ENCODE measurements around the gene LGALS7. TPM values are rescaled to one million over a fixed set of nuclear protein-coding genes. Genes with fewer than 3 reads are reported as not detected.

LGALS7 gene
- total and polyA plus RNA-seq, 10 of the 15 experiments (the other 5 are each of a cell fraction or from before 2014, with no cell fraction given), result 0.19 TPM; not detected in 9

- TF ChIP-seq POLR2AphosphoS2 (IDR thresholded peaks at IDR 0.05; ENCODE audit: low read depth, low read length), result no peak
- no peak for TF ChIP-seq TAF1 (IDR thresholded peaks at IDR 0.05; ENCODE audit: borderline replicate concordance, low read depth, low read length)
- TF ChIP-seq CUX1 (IDR thresholded peaks at IDR 0.05; ENCODE audit: insufficient replicate concordance, low read depth, low read length), result no peak
- no peak for TF ChIP-seq REST (IDR thresholded peaks at IDR 0.05; ENCODE audit: low read depth, low read length)
- no peak for TF ChIP-seq PBX3 (IDR thresholded peaks at IDR 0.05; ENCODE audit: insufficient replicate concordance, low read depth, low read length)
- TF ChIP-seq EGR1 (IDR thresholded peaks at IDR 0.05; ENCODE audit: borderline replicate concordance in 1 of 2, low read depth in 2 of 2, low read length in 2 of 2), result no peak
- no peak for TF ChIP-seq ATF2 (IDR thresholded peaks at IDR 0.05; ENCODE audit: low read length)
- no peak for TF ChIP-seq ETV6 (conservative IDR thresholded peaks at IDR 0.05 in 1 of 2, IDR thresholded peaks at IDR 0.05 in 1 of 2; ENCODE audit: borderline replicate concordance in 1 of 2, low read depth in 1 of 2)
- TF ChIP-seq HDAC2 (IDR thresholded peaks at IDR 0.05), result no peak
- no peak for TF ChIP-seq NKRF (conservative IDR thresholded peaks at IDR 0.05)
- no peak for TF ChIP-seq MAX (IDR thresholded peaks at IDR 0.05; ENCODE audit: low read depth, low read length)
Observed at GRCh38 chr19:38812841-38813320, 39.6 kb upstream of the LGALS7 start, which contains the start of gene LGALS4 (continued).
